NB4 (cell line): ENCODE measurements around the gene OPCML.

ENCODE experiments used
- POLR2A ChIP-seq: IDR thresholded peaks from 2 replicates; pipeline ENCODE4 v1.6.1; 2011; ENCODE audit warnings: mild to moderate bottlenecking; ENCODE audit not compliant: insufficient read length; ENCODE audit errors: extremely low read depth
- TF ChIP-seq, protein P1 (sequence below): IDR thresholded peaks from one replicate; pipeline ENCODE4 v1.5.1; 2012; ENCODE audit warnings: low read depth, low read length
- TF ChIP-seq, protein P2 (sequence below): IDR thresholded peaks from 2 replicates; pipeline ENCODE4 v1.6.1; 2011; ENCODE audit warnings: low read depth, low read length

- TF ChIP-seq, protein P1, sequence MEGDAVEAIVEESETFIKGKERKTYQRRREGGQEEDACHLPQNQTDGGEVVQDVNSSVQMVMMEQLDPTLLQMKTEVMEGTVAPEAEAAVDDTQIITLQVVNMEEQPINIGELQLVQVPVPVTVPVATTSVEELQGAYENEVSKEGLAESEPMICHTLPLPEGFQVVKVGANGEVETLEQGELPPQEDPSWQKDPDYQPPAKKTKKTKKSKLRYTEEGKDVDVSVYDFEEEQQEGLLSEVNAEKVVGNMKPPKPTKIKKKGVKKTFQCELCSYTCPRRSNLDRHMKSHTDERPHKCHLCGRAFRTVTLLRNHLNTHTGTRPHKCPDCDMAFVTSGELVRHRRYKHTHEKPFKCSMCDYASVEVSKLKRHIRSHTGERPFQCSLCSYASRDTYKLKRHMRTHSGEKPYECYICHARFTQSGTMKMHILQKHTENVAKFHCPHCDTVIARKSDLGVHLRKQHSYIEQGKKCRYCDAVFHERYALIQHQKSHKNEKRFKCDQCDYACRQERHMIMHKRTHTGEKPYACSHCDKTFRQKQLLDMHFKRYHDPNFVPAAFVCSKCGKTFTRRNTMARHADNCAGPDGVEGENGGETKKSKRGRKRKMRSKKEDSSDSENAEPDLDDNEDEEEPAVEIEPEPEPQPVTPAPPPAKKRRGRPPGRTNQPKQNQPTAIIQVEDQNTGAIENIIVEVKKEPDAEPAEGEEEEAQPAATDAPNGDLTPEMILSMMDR, result no peak
- TF ChIP-seq POLR2A, result no peak
- TF ChIP-seq, protein P2, sequence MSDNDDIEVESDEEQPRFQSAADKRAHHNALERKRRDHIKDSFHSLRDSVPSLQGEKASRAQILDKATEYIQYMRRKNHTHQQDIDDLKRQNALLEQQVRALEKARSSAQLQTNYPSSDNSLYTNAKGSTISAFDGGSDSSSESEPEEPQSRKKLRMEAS, result no peak
Measured at GRCh38 chr11:133360860-133361688, 171.2 kb downstream of the OPCML start.
